ENCODE results near the gene SLC11A2.
"Not testable (repeated sequence)": the region's sequence is repeated elsewhere in the genome, so short reads cannot be mapped to it uniquely, and the experiment has no call there.

The SLC11A2 gene

DNA sequence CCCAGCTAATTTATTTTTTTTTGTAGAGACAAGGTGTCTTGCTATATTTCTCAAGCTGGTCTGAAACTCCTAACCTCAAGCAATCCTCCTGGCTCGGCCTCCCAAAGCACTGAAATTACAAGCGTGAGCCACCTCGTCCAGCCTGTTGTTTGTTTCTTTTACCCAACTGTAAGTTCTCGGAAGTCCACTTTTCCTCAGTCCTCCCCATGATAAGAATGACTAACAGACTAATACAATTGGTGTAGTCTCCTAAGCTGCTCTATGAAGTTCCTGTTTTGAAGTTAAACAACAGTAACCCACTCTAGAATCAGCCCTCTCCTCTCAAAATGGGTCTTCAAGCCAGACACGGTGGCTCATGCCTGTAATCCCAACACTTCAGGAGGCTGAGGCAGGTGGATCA, 37.3 kb downstream of the SLC11A2 start:
- no peak for DNase-seq

DNA sequence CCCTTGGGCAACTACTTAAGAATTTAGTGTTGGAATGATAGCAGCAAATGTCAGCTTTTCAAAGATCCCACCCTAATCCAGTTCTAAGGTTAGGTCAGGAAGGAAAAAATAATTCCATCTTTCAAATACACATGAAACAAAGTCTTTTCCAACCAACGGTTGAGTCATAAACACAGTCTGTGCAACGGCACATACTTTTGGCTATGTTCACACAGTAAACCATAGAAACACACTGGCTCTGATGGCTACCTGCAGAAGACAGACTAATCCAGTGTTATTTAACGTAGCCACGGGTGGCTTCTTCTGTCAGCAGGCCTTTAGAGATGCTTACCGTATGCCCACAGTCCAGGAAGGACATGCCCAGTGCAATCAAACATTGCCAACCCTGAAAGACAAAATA, 38.1 kb downstream of the SLC11A2 start:
- no peak for DNase-seq

DNA sequence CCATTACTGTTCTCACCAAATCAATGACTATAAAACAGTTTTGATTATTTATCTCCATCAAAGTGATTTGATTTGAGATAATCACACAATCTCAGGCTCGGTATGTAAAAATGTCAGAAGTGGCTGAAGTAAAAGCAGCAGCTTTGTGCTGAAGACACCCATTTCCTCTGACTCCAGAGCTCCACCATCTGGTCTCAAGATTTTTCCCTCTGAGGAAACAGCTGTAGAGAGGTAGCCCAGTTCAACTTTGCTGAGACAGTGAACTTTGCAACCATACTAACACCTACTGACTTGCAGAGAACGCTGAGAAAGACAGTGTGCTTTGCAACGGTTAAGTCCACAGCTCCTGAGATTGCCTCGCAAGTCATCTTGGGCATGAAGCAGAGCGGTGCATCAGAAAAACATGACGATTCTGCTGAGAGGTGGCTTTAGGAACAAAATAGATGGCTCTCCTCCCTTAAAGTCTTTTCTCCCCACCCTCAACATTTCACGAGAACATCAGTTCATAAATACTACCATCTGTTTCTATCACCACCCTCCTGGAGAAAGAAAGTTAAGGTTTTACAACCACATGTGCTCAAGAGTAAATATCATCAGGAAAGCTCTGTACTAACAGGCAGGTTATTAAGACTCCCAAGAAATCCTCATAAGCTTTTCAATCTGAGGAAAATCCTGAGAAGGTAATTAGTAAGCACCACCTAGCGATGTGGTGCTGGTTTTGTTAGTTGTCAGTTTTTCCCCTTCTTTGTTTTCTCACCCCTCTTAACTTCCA, 39.0 kb downstream of the SLC11A2 start:
- no peak for DNase-seq

GRCh38 chr12:50985322-50985721, 40.9 kb downstream of the SLC11A2 start:
- no peak for DNase-seq

GRCh38 chr12:50984586-50985298, 41.4 kb downstream of the SLC11A2 start:
- DNase-seq: no peak

DNA sequence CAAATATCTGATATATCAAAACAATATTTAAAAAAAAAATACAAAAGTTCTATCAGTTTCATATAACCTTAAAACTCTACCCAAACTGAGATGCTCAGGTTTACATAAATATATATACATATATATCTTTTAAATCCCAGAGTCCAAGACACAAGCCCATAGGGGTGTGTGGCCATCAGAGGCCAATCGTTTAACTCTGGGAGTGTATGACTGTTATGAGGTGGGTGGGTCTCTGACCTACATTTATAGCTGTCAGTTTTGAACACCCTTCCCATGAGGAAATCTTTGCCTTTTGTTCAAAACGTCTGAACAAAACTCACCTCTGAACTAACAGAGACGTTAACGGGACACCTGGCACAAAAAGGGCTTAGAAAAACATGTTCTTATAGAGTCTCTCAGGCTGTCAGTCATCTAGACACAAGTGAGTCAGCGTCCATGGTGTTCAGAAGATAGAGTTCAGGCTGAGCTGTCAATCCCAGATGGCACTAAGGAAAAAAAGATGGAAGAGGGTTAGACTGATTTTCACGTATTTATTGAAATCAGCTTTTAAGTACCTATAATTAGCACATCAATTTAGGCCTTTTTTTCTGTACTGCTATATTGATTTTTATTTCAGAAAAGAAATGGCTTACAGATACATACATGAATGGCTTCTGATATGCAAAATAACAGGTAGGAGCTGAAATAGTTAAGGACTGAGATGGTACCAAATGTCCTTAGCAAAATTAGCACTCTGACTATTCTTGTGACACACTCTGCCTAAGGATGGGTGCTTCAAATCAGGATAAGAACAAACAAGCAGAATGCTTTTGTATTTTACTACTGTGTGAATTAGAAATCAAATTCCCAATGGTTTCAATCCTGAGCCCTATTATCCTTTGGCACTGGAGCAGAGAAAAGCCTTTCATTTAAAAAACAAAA, 44.6 kb downstream of the SLC11A2 start:
- no peak for DNase-seq

GRCh38 chr12:50980545-50980944, 45.6 kb downstream of the SLC11A2 start:
- DNase-seq: no peak

- DNase-seq: no peak
Observed at GRCh38 chr12:50979369-50980052, 46.7 kb downstream of the SLC11A2 start.

- no peak for DNase-seq
Observed at GRCh38 chr12:50971946-50972345, 54.2 kb downstream of the SLC11A2 start.

DNA sequence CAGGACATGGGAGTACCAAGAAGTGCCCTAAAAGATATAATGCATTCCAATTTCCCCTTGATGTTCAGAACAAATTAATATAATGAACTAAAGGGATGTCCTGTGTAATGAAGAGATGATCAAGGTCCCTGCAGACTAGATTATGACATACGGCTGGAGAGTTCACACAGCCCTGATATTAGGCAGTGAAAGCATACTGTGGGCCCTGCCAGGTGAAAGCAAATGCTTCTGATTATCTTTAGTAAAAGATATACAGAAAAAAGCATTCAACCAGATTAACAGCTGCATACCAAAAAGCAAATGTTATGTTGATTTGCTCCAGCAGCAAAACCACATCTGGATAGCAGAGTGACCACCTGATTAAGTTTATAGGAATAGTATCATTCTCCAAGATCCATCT, 61.8 kb downstream of the SLC11A2 start:
- DNase-seq: no peak

DNA sequence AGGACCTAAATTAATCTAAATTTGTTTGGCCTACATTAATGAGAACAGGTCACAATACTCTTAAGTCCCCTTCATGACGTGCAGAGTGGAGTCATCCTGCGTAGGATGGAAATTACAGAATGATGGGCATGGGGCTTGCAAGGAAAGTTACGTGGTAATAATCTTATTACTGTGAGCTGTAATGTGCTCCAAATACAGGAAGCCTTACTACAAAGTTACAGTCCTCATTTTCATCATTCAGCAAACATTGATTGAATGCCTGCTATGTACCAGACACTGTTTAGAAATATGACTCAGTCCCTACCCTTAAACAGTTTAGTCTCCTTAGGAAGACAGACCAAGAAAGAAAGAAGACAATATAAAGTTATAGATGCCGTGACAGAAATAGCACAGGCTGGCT, 64.5 kb downstream of the SLC11A2 start:
- no peak for DNase-seq

GRCh38 chr12:50960130-50960529, 66.1 kb downstream of the SLC11A2 start:
- no peak for DNase-seq

GRCh38 chr12:50955697-50956096, 70.5 kb downstream of the SLC11A2 start:
- no peak for DNase-seq

- DNase-seq: no peak
Observed at GRCh38 chr12:50955288-50955687, 70.9 kb downstream of the SLC11A2 start.

GRCh38 chr12:50954789-50955188, 71.4 kb downstream of the SLC11A2 start:
- not testable (repeated sequence) for DNase-seq

DNA sequence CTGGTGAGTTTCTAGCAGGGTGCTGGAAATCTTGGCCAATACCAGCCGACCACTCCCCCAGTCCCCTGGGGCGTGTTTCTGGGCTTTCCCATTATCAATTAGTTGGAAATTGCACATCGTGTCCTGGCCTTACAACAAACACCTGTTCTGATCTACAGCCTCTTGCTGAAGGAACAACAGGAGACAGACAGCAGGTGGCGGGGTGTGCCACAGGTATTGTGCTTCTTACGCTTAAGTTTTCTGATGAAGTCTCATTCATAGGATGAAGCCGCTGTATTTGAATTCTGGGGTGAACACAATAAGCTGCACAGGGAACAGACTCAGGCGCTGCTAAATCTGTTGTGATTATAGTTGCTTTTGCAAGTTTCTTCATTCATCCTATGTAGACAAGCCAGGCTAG, 73.1 kb downstream of the SLC11A2 start:
- peak; percentile 48 for DNase-seq

GRCh38 chr12:50952510-50952909, 73.7 kb downstream of the SLC11A2 start, which contains the start of gene HIGD1C:
TSS of gene HIGD1C (plus strand) at chr12:50952544. CDS start at chr12:50953999, 1,455 bp downstream.
- DNase-seq: no peak

GRCh38 chr12:50951112-50951511, 75.1 kb downstream of the SLC11A2 start:
- DNase-seq: no peak

DNA sequence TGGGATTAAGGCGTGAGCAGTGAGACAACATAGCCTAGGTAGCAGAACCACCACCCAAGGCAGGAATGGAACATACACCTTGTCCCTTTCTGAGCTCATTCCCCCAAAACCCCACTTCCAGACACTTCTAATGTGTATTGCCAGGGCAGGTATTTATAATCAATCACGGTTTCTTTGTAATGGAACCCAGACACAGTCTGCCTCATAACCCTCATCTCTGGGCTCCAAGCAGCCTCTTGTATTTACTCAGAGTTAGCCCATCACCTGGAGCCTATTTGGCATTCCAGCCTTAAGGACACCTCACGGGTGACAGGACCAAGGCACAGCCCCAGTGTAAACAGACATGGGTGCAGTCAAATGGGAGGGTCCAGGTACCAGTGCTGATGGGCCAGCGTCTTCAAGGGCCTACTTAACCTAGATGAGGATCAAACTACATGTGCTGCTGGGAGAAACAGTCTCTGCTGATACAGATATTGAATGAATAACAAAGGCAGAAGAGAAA, 76.3 kb downstream of the SLC11A2 start:
- DNase-seq: no peak

GRCh38 chr12:50948798-50949197, 77.4 kb downstream of the SLC11A2 start:
- no peak for DNase-seq

- no peak for DNase-seq
Observed at GRCh38 chr12:50947933-50948626, 78.1 kb downstream of the SLC11A2 start.

DNA sequence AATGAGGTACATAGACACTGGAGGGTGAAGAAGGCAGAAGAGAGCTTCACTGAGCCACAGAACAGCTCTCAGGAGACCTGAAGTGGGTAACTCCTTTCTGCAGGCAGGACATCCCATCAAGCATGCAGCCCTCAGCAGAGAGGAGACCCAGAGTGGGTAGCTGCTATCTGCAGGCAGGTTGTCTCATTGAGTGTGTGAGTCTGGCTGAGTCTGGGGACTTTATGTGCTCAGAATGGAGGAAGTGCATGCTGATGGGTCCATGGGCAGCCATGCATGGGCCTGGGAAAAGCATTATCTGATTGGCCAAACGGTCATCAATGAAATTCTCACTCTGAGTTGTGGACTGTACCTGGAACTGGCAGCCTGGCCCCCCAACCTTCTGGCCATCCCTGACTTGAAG, 88.5 kb downstream of the SLC11A2 start:
- DNase-seq: no peak
